GM10248 (cell line): ENCODE results near the gene UGT1A7.

Experiments used
- CTCF ChIA-PET: fragments of 300-600 bp; sonication (Branson Sonifier 250); formaldehyde crosslinking; extraction: SDS; loops from one replicate; lab custom pipeline; 2021; ENCODE audit warnings: antibody characterized with exemption; lab: Yijun Ruan, JAX
- POLR2A ChIA-PET: fragments of 350-650 bp; sonication (Branson Sonifier 250); formaldehyde crosslinking; extraction: SDS; loops from one replicate; lab custom pipeline; 2020; ENCODE audit warnings: antibody characterized with exemption; lab: Yijun Ruan, JAX
- DNase-seq: peaks from one replicate; pipeline ENCODE4 v3.0.0; 2012; ENCODE audit errors: extremely low spot score
- CTCF ChIP-seq: IDR thresholded peaks from 2 replicates; pipeline ENCODE4 v1.5.1; 2012; ENCODE audit warnings: mild to moderate bottlenecking, low read depth; ENCODE audit errors: extremely low read depth, missing control alignments, control extremely low read depth

UGT1A7 gene

DNA sequence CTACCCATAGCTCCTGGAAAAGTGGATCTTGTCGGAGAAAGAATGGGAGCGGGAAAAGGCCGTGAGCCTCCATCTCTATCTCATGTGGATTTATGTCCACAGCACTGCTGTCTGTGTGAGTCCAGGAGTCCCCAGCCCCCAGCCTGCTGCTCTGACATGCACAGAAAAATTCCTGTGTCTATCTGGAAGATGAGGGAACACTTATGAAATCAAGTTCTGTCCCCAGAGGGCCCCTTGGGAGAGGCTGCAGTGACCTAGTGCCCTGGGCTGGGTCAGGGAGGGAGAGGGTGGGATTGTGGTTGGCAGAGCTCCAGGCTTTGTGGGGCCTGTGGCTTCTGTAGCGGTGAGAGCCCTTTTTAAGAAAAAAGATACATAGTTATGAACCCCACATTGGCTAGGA lies 135.1 kb downstream of the UGT1A7 start:
- POLR2A ChIA-PET, result no interaction called here
- no peak for DNase-seq

DNA sequence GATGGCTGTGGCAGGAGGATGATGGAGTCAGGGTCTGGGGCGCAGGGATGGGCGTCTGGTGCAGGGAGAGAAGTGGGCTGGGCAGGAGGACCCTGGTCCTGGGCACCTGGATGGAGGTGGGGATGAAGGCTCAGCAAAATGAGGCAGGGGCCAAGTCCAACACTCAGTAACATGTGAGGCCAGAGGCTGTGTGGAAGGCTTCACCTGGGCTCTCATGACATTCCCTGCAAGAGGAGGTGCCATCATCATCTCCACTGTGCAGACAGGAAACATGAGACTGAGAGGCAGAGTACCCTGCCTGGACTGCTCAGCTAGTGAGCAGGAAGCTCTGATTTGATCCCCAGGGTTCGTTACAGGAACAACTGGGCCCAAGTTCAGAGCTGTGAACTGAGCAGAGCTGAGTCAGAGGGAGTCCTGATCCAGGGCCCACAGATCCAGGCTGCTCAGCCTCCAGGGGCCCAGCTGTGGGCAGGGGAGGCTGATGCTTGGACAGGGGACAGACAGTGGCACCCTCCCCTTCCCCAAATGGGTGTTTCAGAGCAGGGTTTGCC lies 135.7 kb downstream of the UGT1A7 start:
- DNase-seq, result no peak
- ChIA-PET CTCF (no interaction called here), POLR2A (no interaction called here)
- TF ChIP-seq CTCF, result no peak

More for the DNA sequence above, 135.1 kb downstream of the UGT1A7 start:
- TF ChIP-seq CTCF, result no peak
- CTCF ChIA-PET, result no interaction called here

GRCh38 chr2:233817995-233818638 lies 136.4 kb downstream of the UGT1A7 start:
- DNase-seq, result no peak
- CTCF ChIA-PET, result interaction anchor here (1.1 kb wide), 1 partner anchor 39 kb away, joined by 3 read pairs; no protein-coding TSS in a partner anchor
- POLR2A ChIA-PET, result no interaction called here
- no peak for TF ChIP-seq CTCF

DNA sequence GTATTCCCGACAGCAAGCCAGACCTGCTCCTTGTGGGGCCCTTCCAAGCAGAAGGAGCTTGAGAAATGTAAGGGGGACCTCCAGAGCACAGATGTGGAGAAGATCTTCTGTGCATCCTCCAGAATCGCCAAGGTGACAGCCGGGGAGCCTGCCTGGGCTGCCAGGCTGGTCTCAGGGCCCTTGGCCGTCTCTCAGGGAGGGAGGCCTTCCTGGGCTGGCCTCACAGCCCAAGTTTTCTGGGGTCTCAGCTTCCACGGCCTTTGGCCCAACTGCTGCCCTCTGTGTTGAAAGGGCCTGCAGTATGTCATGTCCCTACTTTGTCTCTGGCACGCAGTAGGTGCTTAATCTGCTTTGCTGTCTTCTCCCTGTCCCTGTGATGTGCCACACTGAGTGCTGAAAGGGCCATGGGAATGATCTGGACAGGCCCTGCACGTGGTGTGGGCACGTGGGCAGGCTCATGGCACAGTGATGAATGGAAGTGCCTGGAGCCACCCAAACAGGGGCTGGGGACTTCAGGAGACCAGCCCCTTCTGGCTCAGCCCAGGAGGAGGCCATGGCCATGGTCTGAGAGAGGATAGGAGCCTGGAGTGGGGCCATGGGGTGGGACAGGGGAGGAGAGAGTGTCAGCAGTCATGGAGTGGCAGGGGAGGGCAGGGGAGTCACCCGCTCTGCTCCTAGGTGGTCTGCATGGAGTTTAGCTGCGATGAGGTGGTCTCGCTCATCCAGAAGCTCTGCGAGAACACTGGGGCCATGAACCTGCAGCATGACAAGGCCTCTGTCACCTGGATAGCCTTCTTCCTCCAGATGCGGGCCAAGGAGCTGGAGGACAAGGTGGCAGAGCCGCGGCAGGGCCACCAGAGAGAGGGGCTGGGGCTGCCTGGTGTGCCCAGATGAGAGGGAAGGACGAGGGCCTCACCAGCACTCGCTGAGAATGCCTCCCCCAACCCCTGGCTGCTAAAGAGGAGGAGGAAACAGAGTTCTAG lies 137.2 kb downstream of the UGT1A7 start:
- no peak for TF ChIP-seq CTCF
- ChIA-PET CTCF (interaction anchor here (1.1 to 1.6 kb wide), 2 partner anchors 29 to 38 kb away, joined by 3 read pairs; no protein-coding TSS in a partner anchor), POLR2A (no interaction called here)
- DNase-seq, result no peak

DNA sequence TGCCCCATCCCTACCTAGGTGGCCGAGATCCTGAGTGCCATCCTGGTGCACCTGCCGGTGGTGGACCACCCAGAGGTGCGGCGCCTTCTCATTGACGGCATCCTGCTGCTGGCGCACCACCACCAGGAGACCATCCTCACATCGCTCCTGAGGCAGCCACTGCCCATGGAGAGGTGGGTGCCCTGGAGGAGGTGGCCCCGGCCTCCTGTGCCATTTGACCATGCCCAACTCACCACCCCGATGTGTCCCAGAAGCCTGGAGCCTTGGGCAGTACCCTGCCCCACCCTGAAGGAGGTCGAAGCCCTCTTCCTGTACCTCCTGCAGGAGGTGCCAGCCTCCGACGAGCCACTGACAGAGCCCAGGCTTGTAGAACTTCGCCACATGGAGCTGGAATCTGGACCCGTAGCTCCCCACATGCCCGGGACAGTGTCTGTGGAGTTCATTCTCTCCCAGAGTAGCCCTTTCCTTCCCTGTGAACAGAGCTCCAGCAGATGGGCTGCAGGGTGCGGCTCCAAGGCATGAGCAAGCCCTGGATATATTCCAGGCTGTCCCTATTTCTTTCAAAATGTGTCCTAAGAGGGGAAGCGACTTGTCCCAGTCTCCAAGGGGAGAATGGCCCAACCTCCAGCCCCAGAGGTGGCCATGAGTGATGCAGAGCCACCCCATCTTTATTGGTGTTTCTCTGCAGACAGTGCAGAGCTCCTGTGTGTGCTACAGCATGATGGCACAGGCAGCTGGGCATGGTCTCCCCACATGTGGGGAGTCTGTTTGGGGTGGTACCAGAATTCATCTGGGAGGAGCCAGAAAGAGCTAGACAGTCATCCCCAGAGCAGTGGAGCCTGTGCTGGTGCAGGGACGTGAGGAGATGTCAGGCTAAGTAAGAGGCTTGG lies 138.4 kb downstream of the UGT1A7 start:
- ChIA-PET POLR2A (no interaction called here), CTCF (interaction anchor here (1.6 kb wide), 1 partner anchor 30 kb away, joined by 3 read pairs; no protein-coding TSS in a partner anchor)
- no peak for TF ChIP-seq CTCF
- no peak for DNase-seq
